Neural progenitor cell (in vitro differentiated cells): ENCODE results near the gene RND1. TPM values are rescaled to one million over a fixed set of nuclear protein-coding genes. Genes with fewer than 3 reads are reported as not detected.
"Not testable (repeated sequence)": the region's sequence is repeated elsewhere in the genome, so short reads cannot be mapped to it uniquely, and the experiment has no call there.

Experiments used
- DNase-seq: peaks from one replicate; pipeline ENCODE4 v3.0.0-alpha.2; 2016; ENCODE audit warnings: low spot score
- H2AFZ ChIP-seq: fragments of 200-600 bp; sonication (generic); replicated peaks from 2 replicates; pipeline ENCODE4 v1.6.1; 2016; ENCODE audit warnings: antibody characterized with exemption
- H3F3A ChIP-seq: fragments of 200-600 bp; sonication (generic); 2 replicates; pipeline ENCODE4 v1.6.1; 2016; ENCODE audit warnings: antibody characterized with exemption, low read depth
- H3K27ac ChIP-seq: fragments of 200-600 bp; sonication (generic); 2 replicates; pipeline ENCODE4 v1.5.1; 2016; ENCODE audit warnings: mild to moderate bottlenecking
- H3K27me3 ChIP-seq: fragments of 200-600 bp; sonication (generic); 2 replicates; pipeline ENCODE4 v1.6.1; 2016; ENCODE audit warnings: mild to moderate bottlenecking, moderate library complexity
- H3K36me3 ChIP-seq: fragments of 200-600 bp; sonication (generic); 2 replicates; pipeline ENCODE4 v1.5.1; 2016
- H3K4me1 ChIP-seq: fragments of 200-600 bp; sonication (generic); 2 replicates; pipeline ENCODE4 v1.6.1; 2016; ENCODE audit warnings: mixed run types
- H3K4me2 ChIP-seq: fragments of 200-600 bp; sonication (generic); 2 replicates; pipeline ENCODE4 v1.6.1; 2016
- H3K4me3 ChIP-seq: fragments of 200-600 bp; sonication (generic); 2 replicates; pipeline ENCODE4 v1.5.1; 2016
- H3K79me2 ChIP-seq: fragments of 200-600 bp; sonication (generic); 2 replicates; pipeline ENCODE4 v1.6.1; 2016; ENCODE audit warnings: low read depth
- H3K9ac ChIP-seq: fragments of 200-600 bp; sonication (generic); 2 replicates; pipeline ENCODE4 v1.6.1; 2016
- H3K9me3 ChIP-seq: fragments of 200-600 bp; sonication (generic); 2 replicates; pipeline ENCODE4 v1.5.1; 2016; ENCODE audit warnings: low read depth
- H4K20me1 ChIP-seq: fragments of 200-600 bp; sonication (generic); 2 replicates; pipeline ENCODE4 v1.6.1; 2016; ENCODE audit warnings: low read depth
- H3K27ac Mint-ChIP-seq: 3 replicates; pipeline ENCODE4 v1.8.0; 2021; ENCODE audit warnings: mixed read lengths
- H3K27me3 Mint-ChIP-seq: 2 replicates; pipeline ENCODE4 v1.8.0; 2022; ENCODE audit warnings: low read depth, mild to moderate bottlenecking, inconsistent platforms, moderate library complexity, mixed read lengths; ENCODE audit not compliant: insufficient read depth
- H3K36me3 Mint-ChIP-seq: 3 replicates; pipeline ENCODE4 v1.8.0; 2021; ENCODE audit warnings: mixed read lengths
- H3K4me1 Mint-ChIP-seq: 3 replicates; pipeline ENCODE4 v1.8.0; 2021; ENCODE audit warnings: mixed read lengths
- H3K4me3 Mint-ChIP-seq: 3 replicates; pipeline ENCODE4 v1.8.0; 2021; ENCODE audit warnings: mild to moderate bottlenecking, moderate library complexity, mixed read lengths
- H3K9me3 Mint-ChIP-seq: 3 replicates; pipeline ENCODE4 v1.8.0; 2020; ENCODE audit warnings: mixed read lengths
- EZH2 ChIP-seq: fragments of 200-600 bp; sonication (generic); IDR thresholded peaks from 2 replicates; pipeline ENCODE4 v1.6.1; 2017; ENCODE audit warnings: antibody characterized with exemption, mild to moderate bottlenecking, moderate library complexity
- EZH2phosphoT487 ChIP-seq: fragments of 200-600 bp; sonication (generic); IDR thresholded peaks from 2 replicates; pipeline ENCODE4 v1.6.1; 2017; ENCODE audit warnings: antibody characterized with exemption
- total RNA-seq: library from RNA; depleted of rRNA; stranded (reverse); fragments of >200 nt; gene quantifications from 2 replicates; pipeline ENCODE4 v1.2.3, GENCODE V29; 2015; ENCODE audit warnings: low replicate concordance
- TF ChIP-seq, protein P1 (sequence below): fragments of 200-600 bp; sonication (generic); IDR thresholded peaks from 2 replicates; pipeline ENCODE4 v1.5.1; 2017; ENCODE audit warnings: antibody characterized with exemption, mild to moderate bottlenecking

The RND1 gene
- total RNA-seq, 1 donor from 2014 or later = 9.8 TPM

DNA sequence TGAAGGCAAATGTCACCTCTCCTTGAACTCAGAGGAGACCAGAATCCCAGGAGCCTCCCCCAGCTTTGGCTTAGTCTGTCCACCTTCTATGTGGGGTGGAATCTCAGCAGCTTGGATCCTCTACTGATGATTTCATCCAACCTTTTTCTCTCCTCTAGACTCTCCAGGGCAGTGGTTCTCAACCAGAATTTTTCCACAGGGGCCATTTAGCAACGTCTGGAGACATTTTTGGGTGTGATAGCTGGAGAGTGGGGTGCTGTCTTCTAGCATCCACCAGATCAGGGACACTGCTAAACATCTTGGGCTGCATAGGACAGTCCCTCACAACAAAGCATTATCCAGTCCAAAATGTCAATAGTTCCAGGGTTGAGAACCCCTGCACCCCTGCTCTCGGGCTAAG, 9.3 kb downstream of the RND1 start:
- H3K27me3 Mint-ChIP-seq = peaks cover 7% of the 10 kb centered on the region
- H3K9ac ChIP-seq = no peak overlapping the region

DNA sequence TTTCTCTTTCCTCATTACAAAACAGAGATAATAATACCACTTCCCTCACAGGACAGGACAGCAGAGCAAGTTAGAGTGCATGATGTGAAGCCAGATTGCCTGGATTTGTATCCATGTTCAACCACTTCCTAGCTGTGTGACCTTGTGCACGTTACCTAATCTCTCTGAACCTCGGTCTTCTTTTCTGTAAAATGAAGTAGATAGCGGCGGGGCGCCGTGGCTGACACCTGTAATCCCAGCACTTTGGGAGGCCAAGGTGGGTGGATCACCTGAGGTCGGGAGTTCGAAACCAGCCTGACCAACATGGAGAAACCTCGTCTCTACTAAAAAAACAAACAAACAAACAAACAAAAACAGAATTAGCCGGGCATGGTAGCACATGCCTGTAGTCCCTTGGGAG, 10.7 kb downstream of the RND1 start:
- not testable (repeated sequence) for H3K36me3 ChIP-seq

More for the DNA sequence above, 9.3 kb downstream of the RND1 start:
- H2AFZ ChIP-seq = no peak overlapping the region
- DNase-seq = no peak
- no peaks in the 10 kb centered on the region for H3K27me3 ChIP-seq
- no peaks in the 10 kb centered on the region for H3K36me3 ChIP-seq
- no peaks in the 10 kb centered on the region for H4K20me1 ChIP-seq
- peaks cover 12% of the 10 kb centered on the region for H3K4me1 Mint-ChIP-seq
- no peak for TF ChIP-seq EZH2phosphoT487
- TF ChIP-seq, protein P1, sequence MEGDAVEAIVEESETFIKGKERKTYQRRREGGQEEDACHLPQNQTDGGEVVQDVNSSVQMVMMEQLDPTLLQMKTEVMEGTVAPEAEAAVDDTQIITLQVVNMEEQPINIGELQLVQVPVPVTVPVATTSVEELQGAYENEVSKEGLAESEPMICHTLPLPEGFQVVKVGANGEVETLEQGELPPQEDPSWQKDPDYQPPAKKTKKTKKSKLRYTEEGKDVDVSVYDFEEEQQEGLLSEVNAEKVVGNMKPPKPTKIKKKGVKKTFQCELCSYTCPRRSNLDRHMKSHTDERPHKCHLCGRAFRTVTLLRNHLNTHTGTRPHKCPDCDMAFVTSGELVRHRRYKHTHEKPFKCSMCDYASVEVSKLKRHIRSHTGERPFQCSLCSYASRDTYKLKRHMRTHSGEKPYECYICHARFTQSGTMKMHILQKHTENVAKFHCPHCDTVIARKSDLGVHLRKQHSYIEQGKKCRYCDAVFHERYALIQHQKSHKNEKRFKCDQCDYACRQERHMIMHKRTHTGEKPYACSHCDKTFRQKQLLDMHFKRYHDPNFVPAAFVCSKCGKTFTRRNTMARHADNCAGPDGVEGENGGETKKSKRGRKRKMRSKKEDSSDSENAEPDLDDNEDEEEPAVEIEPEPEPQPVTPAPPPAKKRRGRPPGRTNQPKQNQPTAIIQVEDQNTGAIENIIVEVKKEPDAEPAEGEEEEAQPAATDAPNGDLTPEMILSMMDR = no peak
- no peak for TF ChIP-seq EZH2
- no peaks in the 10 kb centered on the region for H3K9me3 ChIP-seq
- no peaks in the 10 kb centered on the region for H3K9me3 Mint-ChIP-seq
- H3K79me2 ChIP-seq = peaks cover 6% of the 10 kb centered on the region
- peaks cover 11% of the 10 kb centered on the region for H3F3A ChIP-seq
- no peak overlapping the region for H3K4me3 Mint-ChIP-seq
- H3K27ac Mint-ChIP-seq = no peak overlapping the region
- H3K36me3 Mint-ChIP-seq = peaks cover 12% of the 10 kb centered on the region
- peaks cover 8% of the 10 kb centered on the region for H3K4me1 ChIP-seq
- no peak overlapping the region for H3K4me2 ChIP-seq
- H3K27ac ChIP-seq = no peak overlapping the region
- no peak overlapping the region for H3K4me3 ChIP-seq

DNA sequence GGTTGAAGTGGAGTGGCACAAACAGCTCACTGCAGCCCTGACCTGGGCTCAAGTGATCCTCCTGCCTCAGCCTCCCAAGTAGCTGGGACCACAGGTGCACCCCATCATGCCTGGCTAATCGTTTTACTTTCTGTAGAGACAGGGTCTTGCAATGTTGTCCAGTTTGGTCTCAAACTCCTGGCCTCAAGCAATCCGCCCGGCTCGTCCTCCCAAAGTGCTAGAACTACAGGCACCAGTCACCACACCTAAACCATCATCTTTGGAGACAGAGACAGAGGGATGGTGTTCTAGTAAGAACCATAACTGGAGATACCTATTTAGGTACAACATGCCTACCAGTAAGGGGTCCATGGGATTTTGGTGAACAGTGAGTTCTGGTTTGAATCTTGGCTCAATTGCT, 11.2 kb downstream of the RND1 start:
- Histone ChIP-seq H2AFZ (no peak overlapping the region), H3K36me3 (no peaks in the 10 kb centered on the region), H4K20me1 (peaks cover 15% of the 10 kb centered on the region), H3K27ac (no peak overlapping the region), H3K4me2 (no peak overlapping the region), H3K4me1 (peaks cover 17% of the 10 kb centered on the region), H3K27me3 (no peaks in the 10 kb centered on the region), H3K4me3 (no peak overlapping the region), H3K79me2 (peaks cover 25% of the 10 kb centered on the region), H3K9me3 (no peaks in the 10 kb centered on the region), H3F3A (peaks cover 14% of the 10 kb centered on the region), H3K9ac (no peak overlapping the region)
- H3K27ac Mint-ChIP-seq = no peak overlapping the region
- TF ChIP-seq, protein P1 = no peak
- TF ChIP-seq EZH2 = no peak
- TF ChIP-seq EZH2phosphoT487 = no peak
- H3K4me3 Mint-ChIP-seq = no peak overlapping the region
- H3K9me3 Mint-ChIP-seq = no peaks in the 10 kb centered on the region
- no peak for DNase-seq
- H3K36me3 Mint-ChIP-seq = peaks cover 7% of the 10 kb centered on the region
- peaks cover 3% of the 10 kb centered on the region for H3K27me3 Mint-ChIP-seq
- peaks cover 26% of the 10 kb centered on the region for H3K4me1 Mint-ChIP-seq

More for the DNA sequence above, 10.7 kb downstream of the RND1 start:
- Histone ChIP-seq H3K4me1 (peaks cover 17% of the 10 kb centered on the region), H3K79me2 (peaks cover 20% of the 10 kb centered on the region), H4K20me1 (peaks cover 12% of the 10 kb centered on the region), H3F3A (peaks cover 14% of the 10 kb centered on the region)
- H3K36me3 Mint-ChIP-seq, H3K27me3 ChIP-seq, H3K27ac Mint-ChIP-seq, H2AFZ ChIP-seq, H3K9me3 Mint-ChIP-seq, H3K4me3 Mint-ChIP-seq, H3K9ac ChIP-seq, H3K4me3 ChIP-seq, H3K9me3 ChIP-seq, DNase-seq, H3K4me2 ChIP-seq, H3K27me3 Mint-ChIP-seq, H3K27ac ChIP-seq: not testable (repeated sequence)
- peaks cover 23% of the 10 kb centered on the region for H3K4me1 Mint-ChIP-seq

DNA sequence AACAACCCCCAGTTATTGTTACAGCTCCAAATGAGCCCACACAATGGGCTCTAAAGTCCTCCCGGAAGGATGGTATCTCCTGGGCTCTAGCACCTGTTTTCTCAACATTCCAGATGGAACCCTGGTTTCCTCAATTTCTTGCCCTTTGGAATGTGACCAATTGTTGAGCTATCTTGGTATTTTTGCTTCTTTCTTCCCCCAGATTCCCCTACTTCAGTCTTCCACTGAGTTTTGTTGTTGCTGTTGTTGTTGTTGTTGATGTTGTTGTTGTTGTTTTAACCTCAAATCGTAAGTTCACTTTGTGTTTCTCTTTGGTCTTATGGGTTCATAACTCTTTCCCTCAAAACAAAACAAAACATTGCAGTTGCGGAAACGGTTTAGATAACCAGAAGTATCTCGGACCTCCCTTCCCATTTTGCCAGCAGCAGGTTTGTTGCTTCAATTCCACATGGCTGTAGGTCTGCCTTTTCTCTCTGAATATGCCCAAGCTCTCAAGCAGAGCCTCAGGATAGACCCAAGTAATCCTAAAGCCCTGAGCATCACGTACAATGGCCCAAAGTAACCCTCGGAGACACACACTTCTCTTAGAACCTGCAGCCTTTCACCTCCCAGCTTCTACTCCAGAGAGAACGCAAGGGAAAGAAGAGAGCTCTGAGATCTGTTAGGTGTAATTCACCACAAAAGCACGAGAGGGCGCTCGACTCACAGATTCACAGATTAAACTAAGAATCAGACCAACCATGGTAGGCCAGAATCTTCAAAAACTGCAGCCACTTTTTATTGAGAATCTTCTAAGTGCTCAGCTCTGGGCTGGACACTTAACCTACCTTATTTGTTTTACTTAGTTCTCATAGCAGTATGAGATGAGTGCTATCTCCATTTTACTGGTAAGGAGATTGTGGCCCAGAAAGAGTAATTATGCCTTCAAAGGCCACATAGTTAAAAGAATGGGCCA, 12.7 kb downstream of the RND1 start:
- Histone ChIP-seq H2AFZ (peak overlapping the region; percentile 39), H3K27me3 (no peaks in the 10 kb centered on the region), H3K4me1 (peaks cover 17% of the 10 kb centered on the region), H4K20me1 (peaks cover 17% of the 10 kb centered on the region), H3K79me2 (peaks cover 39% of the 10 kb centered on the region), H3K9me3 (no peaks in the 10 kb centered on the region), H3K4me2 (peak overlapping the region; percentile 78), H3F3A (peaks cover 14% of the 10 kb centered on the region), H3K4me3 (peak overlapping the region; percentile 95), H3K36me3 (no peaks in the 10 kb centered on the region), H3K9ac (no peak overlapping the region), H3K27ac (no peak overlapping the region)
- peak overlapping the region; percentile 97 for H3K4me3 Mint-ChIP-seq
- TF ChIP-seq EZH2 = no peak
- TF ChIP-seq, protein P1 = peak; percentile 86
- peaks cover 8% of the 10 kb centered on the region for H3K36me3 Mint-ChIP-seq
- peaks cover 28% of the 10 kb centered on the region for H3K4me1 Mint-ChIP-seq
- H3K27me3 Mint-ChIP-seq = peaks cover 3% of the 10 kb centered on the region
- peak; percentile 88 for DNase-seq
- H3K9me3 Mint-ChIP-seq = no peaks in the 10 kb centered on the region
- peak overlapping the region; percentile 95 for H3K27ac Mint-ChIP-seq
